SKM-1 treated with dmso at 0.1 percent for 144 hours (cell line): ENCODE measurements around the gene ANK2.

Source experiments
- DNase-seq: peaks from one replicate; lab custom pipeline; 2025; ENCODE audit not compliant: unreplicated experiment; lab: John Stamatoyannopoulos, UW

Gene ANK2

GRCh38 chr4:113049421-113050370 is at the start of gene ANK2:
Gene ANK2 (plus strand): TSS chr4:113049653. CDS start chr4:113049729, 76 bp downstream.
- no peak for DNase-seq

- DNase-seq = no peak
These were observed 45.6 kb upstream of the ANK2 start for GRCh38 chr4:113003841-113004240.

DNA sequence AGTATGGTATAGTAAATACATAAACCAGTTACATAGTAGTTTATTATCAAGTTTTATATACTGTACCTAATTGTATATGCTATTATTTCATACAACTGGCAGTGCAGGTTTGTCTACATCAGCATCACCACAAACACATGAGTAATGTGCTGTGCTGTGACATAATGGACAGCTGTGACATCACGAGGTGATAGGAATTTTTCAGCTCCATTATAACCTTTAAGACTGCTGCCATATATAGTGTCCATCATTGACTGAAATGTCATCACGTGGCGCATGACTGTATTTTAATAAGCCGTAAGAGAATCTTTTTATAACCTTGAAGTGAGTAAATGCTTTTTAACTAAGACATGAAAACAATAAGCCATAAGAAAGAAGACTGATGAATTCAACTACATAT is 44.8 kb upstream of the ANK2 start:
- no peak for DNase-seq

DNA sequence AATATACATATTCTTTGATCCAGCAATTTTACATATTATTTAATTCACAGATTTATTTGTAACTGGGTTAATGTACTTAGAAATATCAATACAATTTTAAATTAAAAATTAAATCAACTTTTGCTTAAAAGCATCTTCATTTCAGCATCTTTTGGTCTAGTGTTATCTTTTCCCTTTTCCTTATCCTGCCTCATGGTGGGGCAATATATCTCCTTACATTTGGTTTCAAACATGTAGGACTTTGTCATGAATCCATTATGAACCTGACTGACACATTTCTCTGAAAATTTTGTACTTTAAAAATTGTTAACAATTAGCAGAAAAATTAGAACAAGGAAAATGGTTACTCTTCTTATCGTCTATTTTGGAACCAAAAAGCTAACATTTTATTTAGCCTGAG is 42.8 kb upstream of the ANK2 start:
- DNase-seq = no peak

GRCh38 chr4:113007151-113007550 is 42.3 kb upstream of the ANK2 start:
- no peak for DNase-seq

- no peak for DNase-seq
These were observed 41.3 kb upstream of the ANK2 start for GRCh38 chr4:113008135-113008534.

- no peak for DNase-seq
These were observed 40.7 kb upstream of the ANK2 start for GRCh38 chr4:113008716-113009115.

GRCh38 chr4:113009461-113009860 is 40.0 kb upstream of the ANK2 start:
- no peak for DNase-seq

GRCh38 chr4:113012122-113012725 is 37.2 kb upstream of the ANK2 start:
- DNase-seq = no peak

GRCh38 chr4:113012786-113013185 is 36.7 kb upstream of the ANK2 start:
- DNase-seq = no peak

GRCh38 chr4:113013751-113014150 is 35.7 kb upstream of the ANK2 start:
- no peak for DNase-seq

DNA sequence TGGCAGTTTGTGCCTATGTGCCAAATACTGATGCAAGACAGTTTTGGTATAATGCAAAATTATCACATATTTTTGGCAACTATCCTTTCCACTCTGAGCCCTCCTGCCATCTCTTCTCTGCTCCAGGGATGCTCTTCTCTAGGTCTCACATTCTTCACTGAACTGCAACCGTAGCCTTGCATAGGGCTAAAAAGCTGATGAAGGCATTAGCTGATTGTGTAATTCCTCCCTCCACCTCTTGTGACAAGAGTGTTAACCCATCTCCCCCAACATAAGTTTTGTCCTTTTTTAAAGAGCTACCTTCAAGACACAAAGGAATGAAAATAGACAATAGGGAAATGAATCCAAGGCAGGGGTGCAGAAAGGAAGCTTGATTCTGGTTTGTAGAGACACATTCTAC is 33.1 kb upstream of the ANK2 start:
- no peak for DNase-seq

GRCh38 chr4:113020966-113021365 is 28.5 kb upstream of the ANK2 start:
- DNase-seq = no peak

DNA sequence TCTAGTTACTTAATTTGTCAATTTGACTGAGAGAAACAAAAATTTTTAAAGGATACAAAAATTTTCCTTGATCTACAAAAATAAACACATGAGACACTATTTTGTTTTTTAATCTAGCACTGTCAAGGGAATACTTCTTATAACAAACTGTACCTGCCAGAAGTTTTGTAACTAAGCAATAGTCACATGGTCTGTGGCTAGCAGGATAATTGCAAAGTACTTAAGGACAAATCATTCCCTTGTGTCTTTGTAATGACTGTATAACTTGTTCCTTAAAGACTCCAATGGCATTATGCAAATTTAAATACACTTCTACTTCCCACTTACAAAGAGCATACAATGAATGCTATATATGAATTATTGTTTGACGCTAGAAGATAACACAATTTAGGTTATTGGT is 25.1 kb upstream of the ANK2 start:
- DNase-seq = no peak

DNA sequence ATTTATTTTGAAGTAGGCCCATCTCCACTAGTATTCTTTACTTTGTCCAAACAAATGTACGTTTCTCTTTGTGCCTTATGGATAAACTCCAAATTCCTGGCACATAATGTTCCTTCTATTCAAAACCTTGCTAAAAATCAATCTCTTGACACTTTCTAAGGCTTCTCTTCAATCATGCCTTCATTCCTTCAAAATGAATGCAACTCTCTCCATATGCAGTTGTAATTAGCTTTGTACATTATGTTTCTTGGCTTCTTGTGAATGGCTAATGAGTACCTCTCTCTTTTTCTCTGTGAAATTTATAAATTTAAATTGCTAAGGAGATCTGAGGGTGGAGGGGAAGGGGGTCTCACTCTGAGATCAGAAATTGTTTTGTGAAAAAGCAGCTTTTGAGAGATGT is 24.0 kb upstream of the ANK2 start:
- no peak for DNase-seq

DNA sequence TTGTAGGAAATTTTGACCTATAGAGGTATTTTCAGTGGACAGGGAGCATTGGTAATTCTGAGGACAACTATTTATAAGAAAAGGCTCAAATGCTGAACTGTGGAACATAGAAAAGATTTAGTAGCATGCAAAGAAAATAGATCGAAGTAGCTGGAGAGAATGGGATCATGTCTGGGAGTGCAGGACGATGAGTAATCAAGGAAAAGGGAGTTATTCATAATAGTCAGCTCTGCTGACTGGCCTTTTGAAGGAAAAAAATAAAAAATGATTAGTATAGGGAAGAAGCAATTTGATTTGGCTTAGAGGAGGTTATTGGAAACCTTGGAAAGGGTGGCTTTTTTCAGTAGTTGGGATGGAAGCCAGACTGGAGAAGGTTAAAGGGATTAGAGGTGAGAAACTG is 22.9 kb upstream of the ANK2 start:
- DNase-seq = no peak

DNA sequence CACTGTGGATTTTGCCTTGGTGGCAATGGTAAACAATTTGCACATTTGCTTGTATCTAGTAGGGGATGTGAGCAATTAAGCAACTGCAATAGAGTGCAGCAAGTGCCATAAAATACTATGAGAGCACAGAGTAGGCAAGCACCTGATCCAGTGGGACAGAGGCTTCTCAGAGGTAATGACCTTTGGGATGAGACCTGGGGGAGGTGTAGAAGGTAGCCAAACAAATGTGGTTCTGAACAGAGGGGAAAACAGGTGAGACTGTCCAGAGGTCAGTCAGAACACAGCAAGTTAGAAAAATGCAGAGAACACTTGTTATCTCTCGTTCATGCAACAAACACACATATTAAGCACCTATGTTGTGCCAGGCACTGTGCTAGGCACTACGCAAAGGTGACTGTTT is 21.4 kb upstream of the ANK2 start:
- no peak for DNase-seq

DNA sequence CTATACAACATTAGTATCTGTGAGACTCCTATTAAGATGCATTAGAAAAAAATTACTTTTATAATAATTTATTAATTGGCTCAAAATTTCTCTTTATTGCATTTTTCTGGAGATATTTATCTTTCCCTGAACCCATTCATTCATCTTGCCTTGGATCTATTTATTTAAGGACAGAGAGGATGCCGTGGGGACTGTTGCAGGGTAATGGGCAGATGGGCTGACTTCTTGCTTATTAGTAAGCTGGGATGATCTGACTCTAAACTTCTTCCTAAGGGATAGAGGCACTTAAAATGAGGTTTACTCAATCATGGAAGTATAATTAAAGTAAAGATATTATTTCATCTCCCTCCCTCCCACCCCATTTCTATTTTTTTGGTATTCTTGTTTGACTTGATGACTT is 18.2 kb upstream of the ANK2 start:
- DNase-seq = no peak

- no peak for DNase-seq
These were observed 8.7 kb upstream of the ANK2 start for GRCh38 chr4:113040793-113041192.

- DNase-seq = no peak
These were observed 7.0 kb upstream of the ANK2 start for GRCh38 chr4:113042502-113042901.

DNA sequence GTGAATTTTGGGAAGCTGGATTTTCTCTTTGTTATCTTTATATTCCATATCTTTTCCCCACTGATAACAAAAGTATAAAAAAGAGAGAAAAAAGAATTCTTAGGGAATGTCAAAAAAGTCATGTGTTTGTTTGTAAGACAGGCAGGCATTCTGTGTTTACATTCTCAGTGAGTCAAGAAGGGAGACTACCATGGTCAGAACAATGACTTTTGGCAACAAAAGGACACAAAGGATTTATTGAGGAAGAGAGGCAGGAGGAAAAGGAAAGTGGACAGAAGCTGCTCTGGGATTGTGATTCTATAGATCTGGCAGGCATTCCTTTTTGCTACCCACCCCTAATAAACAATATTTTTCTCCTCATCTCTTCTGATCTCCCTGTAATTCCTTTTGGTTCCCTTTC is 5.9 kb upstream of the ANK2 start:
- no peak for DNase-seq

- no peak for DNase-seq
These were observed 910 bp downstream of the ANK2 start for GRCh38 chr4:113050371-113050755.

- no peak for DNase-seq
These were observed 1.4 kb downstream of the ANK2 start for GRCh38 chr4:113050837-113051236.
